HepG2 (cell line): ENCODE measurements around the gene TMEM174. TPM values are rescaled to one million over a fixed set of nuclear protein-coding genes. Genes with fewer than 3 reads are reported as not detected.
A peak's percentile ranks its signal among the peaks of the same experiment; 100 is the strongest.

Source experiments
- ARNTL ChIP-seq: sonication (generic); formaldehyde crosslinking; IDR thresholded peaks from 2 replicates; pipeline ENCODE4 v1.4.0; 2020; ENCODE audit warnings: mild to moderate bottlenecking, missing genetic modification reagents
- CCDC6 ChIP-seq: sonication (generic); formaldehyde crosslinking; IDR thresholded peaks from 2 replicates; pipeline ENCODE4 v1.8.1; 2022; ENCODE audit warnings: mild to moderate bottlenecking, missing genetic modification reagents, moderate library complexity
- FOSL2 ChIP-seq: sonication (generic); formaldehyde crosslinking; IDR thresholded peaks from 2 replicates; pipeline ENCODE4 v1.4.0; 2020; ENCODE audit warnings: missing genetic modification reagents
- HOXA5 ChIP-seq: sonication (generic); formaldehyde crosslinking; IDR thresholded peaks from 2 replicates; pipeline ENCODE4 v1.4.0; 2020; ENCODE audit warnings: missing genetic modification reagents
- HOXA9 ChIP-seq: sonication (generic); formaldehyde crosslinking; IDR thresholded peaks from 2 replicates; pipeline ENCODE4 v1.8.1; 2022; ENCODE audit warnings: missing genetic modification reagents, mild to moderate bottlenecking, moderate library complexity, borderline replicate concordance
- NFYC ChIP-seq: IDR thresholded peaks from 2 replicates; pipeline ENCODE4 v1.6.1; 2016; ENCODE audit warnings: missing genetic modification reagents, missing compliant biosample characterization
- NRL ChIP-seq: sonication (generic); formaldehyde crosslinking; IDR thresholded peaks from 2 replicates; pipeline ENCODE4 v1.5.0; 2020; ENCODE audit warnings: missing genetic modification reagents, mild to moderate bottlenecking, moderate library complexity, borderline replicate concordance
- RFXAP ChIP-seq: sonication (generic); formaldehyde crosslinking; IDR thresholded peaks from 2 replicates; pipeline ENCODE4 v1.4.0; 2020; ENCODE audit warnings: missing genetic modification reagents, borderline replicate concordance
- SMARCC2 ChIP-seq: fragments of 450-650 bp; IDR thresholded peaks from 2 replicates; pipeline ENCODE4 v1.6.1; 2017; ENCODE audit warnings: antibody characterized with exemption, mild to moderate bottlenecking
- TOPORS ChIP-seq: sonication (generic); formaldehyde crosslinking; IDR thresholded peaks from 2 replicates; pipeline ENCODE4 v1.8.0; 2023; ENCODE audit warnings: mild to moderate bottlenecking, missing genetic modification reagents
- U2AF2 ChIP-seq: fragments of 200-400 bp; formaldehyde crosslinking; IDR thresholded peaks from 2 replicates; pipeline ENCODE4 v1.6.1; 2017; ENCODE audit warnings: low read depth, mild to moderate bottlenecking, low read length
- ZBTB1 ChIP-seq: sonication (generic); formaldehyde crosslinking; IDR thresholded peaks from 2 replicates; pipeline ENCODE4 v1.4.0; 2020; ENCODE audit warnings: missing genetic modification reagents, borderline replicate concordance
- ZBTB20 ChIP-seq: sonication (generic); formaldehyde crosslinking; IDR thresholded peaks from 2 replicates; pipeline ENCODE4 v1.8.1; 2023; ENCODE audit warnings: missing genetic modification reagents, low read depth, mild to moderate bottlenecking, borderline replicate concordance
- ZFP1 ChIP-seq: IDR thresholded peaks from 2 replicates; pipeline ENCODE4 v1.6.1; 2016
- ZIK1 ChIP-seq: sonication (generic); formaldehyde crosslinking; IDR thresholded peaks from 2 replicates; pipeline ENCODE4 v1.5.0; 2020; ENCODE audit warnings: mild to moderate bottlenecking, low read depth, missing genetic modification reagents, borderline replicate concordance
- ZNF878 ChIP-seq: sonication (generic); formaldehyde crosslinking; IDR thresholded peaks from 2 replicates; pipeline ENCODE4 v1.8.1; 2023; ENCODE audit warnings: mild to moderate bottlenecking, missing genetic modification reagents, moderate library complexity
- polyA plus RNA-seq, 8 experiments: library from polyadenylated mRNA; depleted of rRNA in 3 of 8; stranded (reverse) in 7 of 8; unstranded in 1 of 8; fragments of >200 nt; fragmentation: Illumina TruSeq in 4 of 8; extraction: Trizol in 4 of 8; gene quantifications; 2 replicates each; pipeline versions ENCODE4 v1.2.1 to v1.2.3, GENCODE V29; 2011 to 2016; ENCODE audit warnings: low read depth in 4 of 8, missing spikeins in 1 of 8, mixed read lengths in 1 of 8; ENCODE audit not compliant: insufficient read depth in 1 of 8
- total RNA-seq, 5 experiments: library from RNA; depleted of rRNA; stranded (reverse); fragments of >200 nt; fragmentation: Illumina TruSeq; extraction: Trizol; gene quantifications; 2 replicates each; pipeline ENCODE4 v1.2.3, GENCODE V29; 2016; ENCODE audit warnings: low read depth in 1 of 5
- TF ChIP-seq, protein P1 (sequence below): sonication (generic); formaldehyde crosslinking; IDR thresholded peaks from 2 replicates; pipeline ENCODE4 v1.5.0; 2020; ENCODE audit warnings: mild to moderate bottlenecking, missing genetic modification reagents
- TF ChIP-seq, protein P2 (sequence below): sonication (generic); formaldehyde crosslinking; IDR thresholded peaks from 2 replicates; pipeline ENCODE4 v1.5.0; 2020; ENCODE audit warnings: mild to moderate bottlenecking, missing genetic modification reagents, borderline replicate concordance
- TF ChIP-seq, protein P3 (sequence below): sonication (generic); formaldehyde crosslinking; IDR thresholded peaks from 2 replicates; pipeline ENCODE4 v1.8.0; 2022; ENCODE audit warnings: mild to moderate bottlenecking, missing genetic modification reagents; ENCODE audit not compliant: insufficient replicate concordance

The TMEM174 gene
- total and polyA plus RNA-seq, 2 of the 13 experiments (the other 11 are each of a cell fraction or from before 2014, with no cell fraction given), result not detected

DNA sequence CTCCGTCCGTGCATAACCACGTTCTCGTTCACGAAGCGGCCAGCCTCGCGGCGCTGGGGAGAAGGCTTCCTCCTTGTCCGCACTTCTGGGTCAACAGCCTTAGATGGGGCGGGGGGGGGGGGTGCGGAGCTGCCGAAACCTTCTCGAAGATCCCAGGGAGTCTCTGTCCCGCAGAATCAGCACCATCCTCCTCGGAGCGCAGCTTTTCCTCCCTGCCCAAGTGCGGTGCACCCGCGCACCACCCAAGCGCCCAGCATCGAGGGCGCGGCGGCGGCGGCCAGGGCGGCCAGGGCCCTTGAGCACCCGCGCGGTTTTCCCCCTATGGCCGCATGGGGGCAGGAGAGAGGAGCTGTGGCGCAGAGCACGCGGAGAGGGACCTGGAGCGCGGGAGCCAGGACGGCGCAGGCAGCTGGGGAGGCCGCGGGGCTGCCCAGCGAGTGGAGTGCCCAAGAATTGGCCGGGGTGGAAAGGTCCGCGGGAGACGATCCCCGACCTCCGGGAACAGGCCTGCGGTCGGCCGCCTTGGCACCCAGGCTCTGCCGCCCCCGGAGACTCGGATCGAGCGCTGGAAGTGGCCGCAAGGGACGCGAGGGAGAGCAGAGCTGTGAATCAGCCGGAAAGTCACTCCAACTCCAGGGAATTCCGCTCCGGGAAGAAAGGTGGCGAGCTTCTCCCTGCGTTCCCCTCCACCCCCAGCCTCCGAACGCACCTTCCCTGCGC is 43.1 kb downstream of the TMEM174 start (continued):
- TF ChIP-seq, protein P1, sequence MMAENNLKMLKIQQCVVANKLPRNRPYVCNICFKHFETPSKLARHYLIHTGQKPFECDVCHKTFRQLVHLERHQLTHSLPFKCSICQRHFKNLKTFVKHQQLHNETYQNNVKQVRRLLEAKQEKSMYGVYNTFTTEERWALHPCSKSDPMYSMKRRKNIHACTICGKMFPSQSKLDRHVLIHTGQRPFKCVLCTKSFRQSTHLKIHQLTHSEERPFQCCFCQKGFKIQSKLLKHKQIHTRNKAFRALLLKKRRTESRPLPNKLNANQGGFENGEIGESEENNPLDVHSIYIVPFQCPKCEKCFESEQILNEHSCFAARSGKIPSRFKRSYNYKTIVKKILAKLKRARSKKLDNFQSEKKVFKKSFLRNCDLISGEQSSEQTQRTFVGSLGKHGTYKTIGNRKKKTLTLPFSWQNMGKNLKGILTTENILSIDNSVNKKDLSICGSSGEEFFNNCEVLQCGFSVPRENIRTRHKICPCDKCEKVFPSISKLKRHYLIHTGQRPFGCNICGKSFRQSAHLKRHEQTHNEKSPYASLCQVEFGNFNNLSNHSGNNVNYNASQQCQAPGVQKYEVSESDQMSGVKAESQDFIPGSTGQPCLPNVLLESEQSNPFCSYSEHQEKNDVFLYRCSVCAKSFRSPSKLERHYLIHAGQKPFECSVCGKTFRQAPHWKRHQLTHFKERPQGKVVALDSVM (CRISPR knock-in tag), result no peak
- TF ChIP-seq ZBTB20 (CRISPR knock-in tag), result peak; percentile 69; the same call in 1 of the 2 replicates
- TF ChIP-seq, protein P2, sequence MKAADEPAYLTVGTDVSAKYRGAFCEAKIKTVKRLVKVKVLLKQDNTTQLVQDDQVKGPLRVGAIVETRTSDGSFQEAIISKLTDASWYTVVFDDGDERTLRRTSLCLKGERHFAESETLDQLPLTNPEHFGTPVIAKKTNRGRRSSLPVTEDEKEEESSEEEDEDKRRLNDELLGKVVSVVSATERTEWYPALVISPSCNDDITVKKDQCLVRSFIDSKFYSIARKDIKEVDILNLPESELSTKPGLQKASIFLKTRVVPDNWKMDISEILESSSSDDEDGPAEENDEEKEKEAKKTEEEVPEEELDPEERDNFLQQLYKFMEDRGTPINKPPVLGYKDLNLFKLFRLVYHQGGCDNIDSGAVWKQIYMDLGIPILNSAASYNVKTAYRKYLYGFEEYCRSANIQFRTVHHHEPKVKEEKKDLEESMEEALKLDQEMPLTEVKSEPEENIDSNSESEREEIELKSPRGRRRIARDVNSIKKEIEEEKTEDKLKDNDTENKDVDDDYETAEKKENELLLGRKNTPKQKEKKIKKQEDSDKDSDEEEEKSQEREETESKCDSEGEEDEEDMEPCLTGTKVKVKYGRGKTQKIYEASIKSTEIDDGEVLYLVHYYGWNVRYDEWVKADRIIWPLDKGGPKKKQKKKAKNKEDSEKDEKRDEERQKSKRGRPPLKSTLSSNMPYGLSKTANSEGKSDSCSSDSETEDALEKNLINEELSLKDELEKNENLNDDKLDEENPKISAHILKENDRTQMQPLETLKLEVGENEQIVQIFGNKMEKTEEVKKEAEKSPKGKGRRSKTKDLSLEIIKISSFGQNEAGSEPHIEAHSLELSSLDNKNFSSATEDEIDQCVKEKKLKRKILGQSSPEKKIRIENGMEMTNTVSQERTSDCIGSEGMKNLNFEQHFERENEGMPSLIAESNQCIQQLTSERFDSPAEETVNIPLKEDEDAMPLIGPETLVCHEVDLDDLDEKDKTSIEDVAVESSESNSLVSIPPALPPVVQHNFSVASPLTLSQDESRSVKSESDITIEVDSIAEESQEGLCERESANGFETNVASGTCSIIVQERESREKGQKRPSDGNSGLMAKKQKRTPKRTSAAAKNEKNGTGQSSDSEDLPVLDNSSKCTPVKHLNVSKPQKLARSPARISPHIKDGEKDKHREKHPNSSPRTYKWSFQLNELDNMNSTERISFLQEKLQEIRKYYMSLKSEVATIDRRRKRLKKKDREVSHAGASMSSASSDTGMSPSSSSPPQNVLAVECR (CRISPR knock-in tag), result peak; percentile 51; the same call in 1 of the 2 replicates
- TF ChIP-seq U2AF2, result no peak
- TF ChIP-seq RFXAP (CRISPR knock-in tag), result no peak
- no peak for TF ChIP-seq ZFP1 (CRISPR knock-in tag)
- no peak for TF ChIP-seq SMARCC2
- TF ChIP-seq ZNF878 (CRISPR knock-in tag), result peak; percentile 79
- TF ChIP-seq, protein P3, sequence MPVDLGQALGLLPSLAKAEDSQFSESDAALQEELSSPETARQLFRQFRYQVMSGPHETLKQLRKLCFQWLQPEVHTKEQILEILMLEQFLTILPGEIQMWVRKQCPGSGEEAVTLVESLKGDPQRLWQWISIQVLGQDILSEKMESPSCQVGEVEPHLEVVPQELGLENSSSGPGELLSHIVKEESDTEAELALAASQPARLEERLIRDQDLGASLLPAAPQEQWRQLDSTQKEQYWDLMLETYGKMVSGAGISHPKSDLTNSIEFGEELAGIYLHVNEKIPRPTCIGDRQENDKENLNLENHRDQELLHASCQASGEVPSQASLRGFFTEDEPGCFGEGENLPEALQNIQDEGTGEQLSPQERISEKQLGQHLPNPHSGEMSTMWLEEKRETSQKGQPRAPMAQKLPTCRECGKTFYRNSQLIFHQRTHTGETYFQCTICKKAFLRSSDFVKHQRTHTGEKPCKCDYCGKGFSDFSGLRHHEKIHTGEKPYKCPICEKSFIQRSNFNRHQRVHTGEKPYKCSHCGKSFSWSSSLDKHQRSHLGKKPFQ (CRISPR knock-in tag), result no peak
- TF ChIP-seq NFYC (CRISPR knock-in tag), result no peak
- TF ChIP-seq CCDC6 (CRISPR knock-in tag), result peak; percentile 81
- peak; percentile 71; the same call in 1 of the 2 replicates for TF ChIP-seq ZIK1
- TF ChIP-seq HOXA5, result peak; percentile 79; the same call in 1 of the 2 replicates
- TF ChIP-seq NRL (CRISPR knock-in tag), result no peak
- no peak for TF ChIP-seq TOPORS (CRISPR knock-in tag)
- TF ChIP-seq FOSL2, result 0 out of 2 replicates have a peak, but pooled peaks have one; percentile 43
- TF ChIP-seq ZBTB1 (CRISPR knock-in tag), result no peak
- TF ChIP-seq ARNTL (CRISPR knock-in tag), result peak; percentile 60; the same call in 1 of the 2 replicates
- no peak for TF ChIP-seq HOXA9 (CRISPR knock-in tag)
